ENCODE data around the gene RNASEH2B.

RNASEH2B gene

DNA sequence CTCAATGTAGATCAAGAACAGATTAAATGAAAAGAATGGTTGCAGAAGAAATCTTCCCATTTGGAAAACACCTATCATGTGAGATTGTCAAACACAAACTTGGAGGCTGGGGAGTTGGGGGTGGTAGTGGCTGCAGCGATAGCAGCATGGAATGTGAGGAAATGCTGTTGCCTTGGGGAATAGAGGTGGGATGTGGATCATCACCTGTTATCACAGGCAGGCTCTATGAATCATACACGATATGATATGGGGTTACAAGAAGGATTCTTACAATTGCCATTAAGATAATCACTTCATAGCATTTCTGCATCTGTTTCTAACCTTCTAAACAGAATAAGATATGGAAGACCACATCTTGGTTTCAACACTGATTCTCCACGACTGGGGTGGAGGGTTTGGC, 88.7 kb downstream of the RNASEH2B start:
- Histone ChIP-seq H3K36me3 (replicated peaks) (no peaks in the 10 kb centered on the region), H3K27me3 (ENCODE audit: low read depth) (peaks cover 4% of the 10 kb centered on the region; the same call in 1 of the 2 replicates), H3K9me3 (no peaks in the 10 kb centered on the region), H3K4me3 (no peak overlapping the region), H3K4me1 (peaks cover 6% of the 10 kb centered on the region)
- DNase-seq (ENCODE audit: low spot score in 2 of 2): no peak
- in situ Hi-C loops (cut with MboI; ENCODE audit: low sequenced_read_pairs): no loop called here

- peaks cover 4% of the 10 kb centered on the region for H3K4me1 ChIP-seq
- in situ Hi-C loops (cut with MboI; ENCODE audit: low sequenced_read_pairs): no loop called here
- no peaks in the 10 kb centered on the region for H3K36me3 ChIP-seq (replicated peaks)
- DNase-seq (ENCODE audit: low spot score in 2 of 2): no peak
- H3K4me3 ChIP-seq: no peak overlapping the region
- no peaks in the 10 kb centered on the region for H3K9me3 ChIP-seq
- H3K27me3 ChIP-seq (ENCODE audit: low read depth): peaks cover 4% of the 10 kb centered on the region; the same call in 1 of the 2 replicates
Measured at GRCh38 chr13:50999641-51000040, 90.0 kb downstream of the RNASEH2B start.

GRCh38 chr13:51000061-51000460, 90.5 kb downstream of the RNASEH2B start:
- in situ Hi-C loops (cut with MboI; ENCODE audit: low sequenced_read_pairs): no loop called here
- H3K27me3 ChIP-seq (ENCODE audit: low read depth): peaks cover 4% of the 10 kb centered on the region; the same call in 1 of the 2 replicates
- DNase-seq (ENCODE audit: low spot score in 2 of 2): no peak

DNA sequence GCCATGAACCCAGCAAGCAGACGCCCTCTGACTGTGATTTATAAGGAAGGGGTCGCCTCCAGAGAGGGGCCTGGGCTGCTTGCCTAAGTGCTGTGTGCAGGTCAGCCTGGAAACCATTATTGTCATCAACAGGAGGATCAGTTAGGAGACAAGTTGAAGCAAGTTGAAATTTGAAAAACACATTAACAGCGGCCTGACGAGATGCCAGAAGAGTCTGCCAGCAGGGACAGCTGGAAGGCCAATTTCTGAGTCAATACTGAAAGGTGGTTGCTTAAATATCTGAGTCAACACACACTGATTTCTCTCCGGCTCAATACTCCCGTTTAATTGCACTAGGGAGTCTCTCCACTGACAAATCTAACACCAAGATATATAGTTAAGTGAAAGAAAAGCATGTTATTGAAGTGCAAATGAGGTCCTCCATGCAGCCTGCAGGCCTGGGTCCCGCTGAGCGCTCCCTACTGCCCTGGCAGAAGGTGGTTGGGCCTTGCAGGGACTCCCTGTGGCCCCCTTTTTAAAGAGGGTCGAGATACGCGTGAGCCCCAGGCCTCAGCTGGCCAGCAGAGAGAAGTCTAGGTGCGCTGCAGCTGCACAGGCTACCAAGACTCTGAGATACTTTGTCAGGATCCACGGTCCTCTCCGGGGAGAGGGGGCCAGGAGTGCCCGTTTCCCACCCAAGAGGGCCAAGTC, 91.1 kb downstream of the RNASEH2B start:
- in situ Hi-C loops (cut with MboI; ENCODE audit: low sequenced_read_pairs): no loop called here
- H3K4me3 ChIP-seq: no peak overlapping the region
- peak; percentile 22 to 43 for DNase-seq (ENCODE audit: low spot score in 2 of 2)
- no peaks in the 10 kb centered on the region for H3K36me3 ChIP-seq (replicated peaks)
- peaks cover 4% of the 10 kb centered on the region; the same call in 1 of the 2 replicates for H3K27me3 ChIP-seq (ENCODE audit: low read depth)
- H3K4me1 ChIP-seq: peaks cover 4% of the 10 kb centered on the region
- H3K9me3 ChIP-seq: no peaks in the 10 kb centered on the region

More at GRCh38 chr13:51000061-51000460, 90.5 kb downstream of the RNASEH2B start:
- Histone ChIP-seq H3K4me3 (no peak overlapping the region), H3K4me1 (peaks cover 4% of the 10 kb centered on the region), H3K36me3 (replicated peaks) (no peaks in the 10 kb centered on the region), H3K9me3 (no peaks in the 10 kb centered on the region)

DNA sequence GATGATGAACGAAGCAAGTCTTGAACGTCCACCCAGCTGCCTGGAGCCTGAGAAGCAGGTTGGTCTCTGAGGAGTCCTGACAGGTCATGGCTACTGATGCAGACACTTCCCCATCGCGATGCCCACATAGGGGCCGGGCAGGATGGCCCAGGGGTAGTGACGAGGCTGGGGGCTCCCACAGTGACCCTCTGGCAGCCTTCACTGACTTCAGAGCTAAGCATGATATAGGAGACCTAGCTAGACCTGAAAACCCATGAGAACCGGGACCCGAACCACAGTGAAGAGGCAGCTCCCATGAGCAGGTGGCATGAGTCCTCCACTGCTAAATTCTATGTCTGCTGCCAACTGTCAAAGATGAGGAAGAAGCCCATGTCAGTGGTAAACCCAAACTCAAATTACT, 91.7 kb downstream of the RNASEH2B start:
- no peaks in the 10 kb centered on the region for H3K36me3 ChIP-seq (replicated peaks)
- no peaks in the 10 kb centered on the region for H3K9me3 ChIP-seq
- H3K27me3 ChIP-seq (ENCODE audit: low read depth): peaks cover 4% of the 10 kb centered on the region; the same call in 1 of the 2 replicates
- DNase-seq (ENCODE audit: low spot score in 2 of 2): no peak
- H3K4me1 ChIP-seq: peaks cover 4% of the 10 kb centered on the region
- H3K4me3 ChIP-seq: no peak overlapping the region
- in situ Hi-C loops (cut with MboI; ENCODE audit: low sequenced_read_pairs): no loop called here

DNA sequence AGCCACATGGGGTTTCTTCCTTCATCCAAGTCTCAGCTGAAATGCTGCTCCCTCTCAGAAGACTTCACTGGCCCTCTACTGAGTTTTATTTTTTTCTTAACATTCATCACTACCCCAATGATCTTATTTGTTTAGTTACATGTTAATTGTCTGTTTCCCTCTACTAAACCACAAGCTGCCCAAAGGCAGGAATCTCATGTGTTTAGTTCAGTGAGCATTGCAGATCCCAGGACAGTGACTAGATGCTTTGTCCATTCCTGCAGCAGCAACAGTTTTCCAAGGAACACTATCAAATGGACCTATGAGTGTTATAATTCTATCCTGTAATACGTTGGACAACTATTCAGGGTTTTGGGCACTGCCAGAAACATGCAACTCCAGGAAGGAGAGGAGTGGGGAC, 93.1 kb downstream of the RNASEH2B start:
- H3K9me3 ChIP-seq: no peaks in the 10 kb centered on the region
- no peaks in the 10 kb centered on the region for H3K36me3 ChIP-seq (replicated peaks)
- H3K4me1 ChIP-seq: peaks cover 4% of the 10 kb centered on the region
- no peak overlapping the region for H3K4me3 ChIP-seq
- H3K27me3 ChIP-seq (ENCODE audit: low read depth): peaks cover 4% of the 10 kb centered on the region; the same call in 1 of the 2 replicates
- in situ Hi-C loops (cut with MboI; ENCODE audit: low sequenced_read_pairs): no loop called here
- DNase-seq (ENCODE audit: low spot score in 2 of 2): no peak

- in situ Hi-C loops (cut with MboI; ENCODE audit: low sequenced_read_pairs): no loop called here
- peaks cover 4% of the 10 kb centered on the region for H3K4me1 ChIP-seq
- H3K36me3 ChIP-seq (replicated peaks): no peaks in the 10 kb centered on the region
- no peaks in the 10 kb centered on the region for H3K9me3 ChIP-seq
- H3K27me3 ChIP-seq (ENCODE audit: low read depth): peaks cover 4% of the 10 kb centered on the region; the same call in 1 of the 2 replicates
- no peak overlapping the region for H3K4me3 ChIP-seq
- DNase-seq (ENCODE audit: low spot score in 2 of 2): no peak
Measured at GRCh38 chr13:51003642-51004041, 94.1 kb downstream of the RNASEH2B start.

DNA sequence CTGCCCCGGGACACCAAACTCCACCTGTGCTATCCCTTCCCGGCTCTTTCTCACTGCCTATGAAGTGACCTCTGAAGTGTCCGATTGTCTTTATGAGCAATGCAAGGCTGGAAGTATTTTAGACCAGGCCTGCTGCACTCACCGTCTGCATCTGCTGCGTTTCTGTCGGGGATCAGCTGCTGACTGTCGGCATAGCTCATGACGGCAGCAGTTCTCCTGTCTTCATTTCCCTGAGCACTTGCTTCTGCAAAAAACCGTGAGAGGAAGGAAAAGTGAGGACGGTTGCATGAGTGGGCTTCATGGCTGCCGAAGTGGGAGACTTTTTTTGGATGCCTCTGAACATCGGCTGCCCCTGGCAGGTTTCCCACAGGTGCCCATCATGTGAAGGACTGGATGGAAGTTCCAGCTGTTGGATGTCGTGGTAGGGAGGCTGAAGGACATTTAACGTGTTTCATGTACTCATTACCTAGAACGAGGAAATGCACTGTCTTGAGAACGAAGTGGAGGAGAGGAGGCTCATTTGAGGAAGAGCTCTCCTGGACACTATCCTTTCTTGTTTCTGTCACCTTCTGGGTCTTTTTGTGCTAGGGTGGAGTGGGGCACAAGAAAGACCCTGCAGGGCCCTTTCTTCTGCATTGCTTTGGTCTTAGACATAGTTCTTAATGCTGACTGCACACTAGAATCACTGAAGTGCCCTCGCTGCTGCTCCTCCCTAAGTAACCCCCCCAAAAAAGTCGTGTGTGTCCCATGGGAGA, 94.7 kb downstream of the RNASEH2B start:
- Histone ChIP-seq H3K27me3 (ENCODE audit: low read depth) (peaks cover 4% of the 10 kb centered on the region; the same call in 1 of the 2 replicates), H3K4me1 (peaks cover 4% of the 10 kb centered on the region), H3K9me3 (no peaks in the 10 kb centered on the region), H3K4me3 (no peak overlapping the region), H3K36me3 (replicated peaks) (no peaks in the 10 kb centered on the region)
- DNase-seq (ENCODE audit: low spot score in 2 of 2): no peak
- in situ Hi-C loops (cut with MboI; ENCODE audit: low sequenced_read_pairs): no loop called here

GRCh38 chr13:51004918-51005460, 95.4 kb downstream of the RNASEH2B start:
- DNase-seq (ENCODE audit: low spot score in 2 of 2): no peak
- in situ Hi-C loops (cut with MboI; ENCODE audit: low sequenced_read_pairs): no loop called here
- H3K27me3 ChIP-seq (ENCODE audit: low read depth): peaks cover 4% of the 10 kb centered on the region; the same call in 1 of the 2 replicates
- no peaks in the 10 kb centered on the region for H3K36me3 ChIP-seq (replicated peaks)
- H3K9me3 ChIP-seq: no peaks in the 10 kb centered on the region
- H3K4me3 ChIP-seq: no peak overlapping the region
- H3K4me1 ChIP-seq: peaks cover 4% of the 10 kb centered on the region

- Histone ChIP-seq H3K27me3 (ENCODE audit: low read depth) (peaks cover 4% of the 10 kb centered on the region; the same call in 1 of the 2 replicates), H3K36me3 (replicated peaks) (no peaks in the 10 kb centered on the region), H3K9me3 (no peaks in the 10 kb centered on the region), H3K4me1 (peaks cover under 1% of the 10 kb centered on the region), H3K4me3 (no peak overlapping the region)
- in situ Hi-C loops (cut with MboI; ENCODE audit: low sequenced_read_pairs): no loop called here
- no peak for DNase-seq (ENCODE audit: low spot score in 2 of 2)
Measured at GRCh38 chr13:51005566-51005965, 96.0 kb downstream of the RNASEH2B start.
